SHP77 (cell line): ENCODE results near the gene KDM7A.
"Not testable (repeated sequence)": the region's sequence is repeated elsewhere in the genome, so short reads cannot be mapped to it uniquely, and the experiment has no call there.

Source experiments
- DNase-seq, 2 experiments: peaks; one replicate each; lab custom pipeline; 2025; lab: John Stamatoyannopoulos, UW

Gene KDM7A

DNA sequence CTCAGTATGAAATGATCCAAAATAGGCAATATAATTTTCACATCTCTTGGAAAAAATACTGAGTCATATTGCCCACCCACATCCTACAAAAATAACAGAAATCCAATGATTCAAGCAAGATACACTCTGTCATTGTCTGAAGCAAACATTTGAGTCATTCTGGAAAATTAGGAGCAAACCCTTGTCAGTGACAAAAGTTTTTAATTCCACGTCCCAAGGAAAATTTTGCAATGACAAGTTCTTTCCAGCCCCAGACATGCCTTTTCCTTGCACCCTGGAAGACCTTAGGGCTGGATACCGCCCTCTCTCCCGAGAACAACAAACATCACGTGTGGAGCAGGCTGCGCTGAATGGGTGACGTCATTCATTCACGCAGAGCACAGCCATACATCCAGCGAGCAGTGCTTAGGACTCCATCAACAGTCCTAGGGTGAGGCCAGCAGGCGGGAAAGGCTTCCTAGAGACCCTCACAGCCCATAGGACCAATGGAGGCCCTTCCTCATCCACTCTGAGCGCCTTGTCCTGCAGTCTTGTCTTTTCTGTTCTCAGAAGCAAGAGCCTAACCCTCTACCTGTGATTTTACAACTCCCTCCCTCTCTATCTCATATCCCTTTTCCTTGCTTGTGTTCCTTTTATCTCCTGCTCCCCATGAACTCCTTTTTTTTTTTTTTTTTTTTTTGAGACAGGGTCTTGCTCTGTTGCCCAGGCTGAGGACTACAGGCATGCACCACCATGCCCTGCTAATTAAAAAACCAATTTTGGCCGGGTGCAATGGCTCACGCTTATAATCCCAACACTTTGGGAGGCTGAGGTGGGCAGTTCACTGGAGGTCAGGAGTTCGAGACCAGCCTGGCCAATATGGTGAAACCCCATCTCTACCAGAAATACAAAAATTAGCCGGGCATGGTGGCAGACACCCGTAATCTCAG is 23.5 kb upstream of the KDM7A start:
- peak; percentile 72 to 85 for DNase-seq

DNA sequence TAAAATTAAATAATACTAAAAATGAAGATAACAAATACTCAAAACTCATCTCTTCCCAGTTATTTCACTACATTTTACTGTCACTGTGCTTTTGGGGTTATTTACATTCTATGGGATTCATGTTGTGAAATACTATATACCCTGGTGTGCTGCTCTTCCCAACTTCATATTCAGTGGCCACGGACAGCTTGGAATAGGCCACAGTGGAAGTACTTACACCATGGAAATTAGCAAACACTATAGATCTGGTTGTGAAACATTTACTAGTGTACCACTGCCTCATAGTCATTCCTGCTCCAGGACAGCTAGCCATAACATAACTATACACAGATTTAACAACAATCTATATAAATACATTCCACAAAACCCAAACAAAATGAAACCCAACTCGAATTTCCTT is 21.2 kb upstream of the KDM7A start:
- no peak for DNase-seq

DNA sequence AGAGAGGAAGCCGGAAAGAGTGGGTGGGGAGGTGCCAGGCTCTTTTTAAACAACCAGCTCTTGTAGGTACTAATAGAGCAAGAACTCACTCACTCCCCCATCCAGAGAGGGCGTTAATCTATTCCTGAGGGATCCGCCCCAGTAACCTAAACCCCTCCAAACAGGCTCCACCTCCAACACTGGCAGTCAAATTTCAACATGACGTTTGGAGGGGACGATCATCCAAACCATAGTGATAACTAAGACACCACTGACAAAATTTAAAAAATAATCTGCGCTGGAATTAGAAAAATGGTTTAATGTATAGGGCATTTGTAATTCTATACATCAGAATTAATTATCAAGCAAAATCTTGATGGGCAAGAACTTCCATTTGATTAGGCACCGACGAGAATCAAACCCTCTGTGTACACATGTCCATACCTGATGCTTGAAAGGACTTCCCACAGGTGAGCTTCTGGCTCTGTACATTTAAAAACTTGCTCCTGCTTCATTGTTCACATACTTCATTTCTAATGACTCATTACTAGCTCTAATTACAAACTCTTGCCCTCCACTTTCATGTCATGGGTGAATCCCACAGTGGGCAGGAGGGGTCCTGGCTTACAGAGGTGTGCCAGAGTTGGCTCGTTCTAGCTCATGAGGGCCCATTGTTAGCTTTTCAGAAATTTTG is 20.6 kb upstream of the KDM7A start:
- no peak for DNase-seq

DNA sequence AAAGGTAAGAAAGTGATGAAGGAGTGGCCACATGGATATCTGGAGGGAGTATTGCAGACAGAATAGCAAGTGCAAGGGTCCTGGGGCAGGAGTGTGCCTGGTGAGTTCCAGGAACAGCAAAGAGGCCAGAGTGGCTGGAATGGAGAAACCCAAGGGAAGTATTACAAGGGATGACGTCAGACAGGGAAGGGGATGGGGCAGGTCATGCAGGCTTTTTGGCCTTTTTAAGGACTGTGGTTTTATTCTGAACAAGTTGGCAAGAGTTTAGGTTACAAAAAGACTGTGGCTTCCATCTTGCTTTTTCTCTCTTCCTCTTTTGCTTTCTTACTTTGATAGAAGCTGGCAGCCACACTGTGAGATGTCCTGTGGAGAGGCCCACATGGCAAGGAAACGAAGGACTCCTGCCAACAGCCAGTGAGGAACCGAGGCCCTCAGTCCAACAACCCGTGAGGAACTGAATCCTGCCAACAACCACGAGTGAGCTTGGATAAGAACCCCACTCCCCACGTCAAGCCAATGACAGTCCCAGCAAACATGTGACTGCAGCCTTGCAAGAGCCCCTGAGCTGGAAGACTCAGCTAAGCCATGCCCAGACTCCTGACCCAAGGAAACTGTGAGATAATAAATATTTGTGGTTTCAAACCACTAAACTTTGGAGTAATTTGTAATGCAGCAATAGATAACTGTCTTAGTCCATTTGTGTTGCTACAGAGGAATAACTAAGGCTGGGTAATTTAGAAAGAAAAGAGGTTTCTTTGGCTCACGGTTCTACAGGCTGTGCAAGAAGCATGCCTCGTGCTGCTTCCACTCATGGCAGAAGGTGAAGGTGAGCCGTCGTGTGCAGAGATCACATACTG is 19.8 kb upstream of the KDM7A start:
- DNase-seq: no peak

DNA sequence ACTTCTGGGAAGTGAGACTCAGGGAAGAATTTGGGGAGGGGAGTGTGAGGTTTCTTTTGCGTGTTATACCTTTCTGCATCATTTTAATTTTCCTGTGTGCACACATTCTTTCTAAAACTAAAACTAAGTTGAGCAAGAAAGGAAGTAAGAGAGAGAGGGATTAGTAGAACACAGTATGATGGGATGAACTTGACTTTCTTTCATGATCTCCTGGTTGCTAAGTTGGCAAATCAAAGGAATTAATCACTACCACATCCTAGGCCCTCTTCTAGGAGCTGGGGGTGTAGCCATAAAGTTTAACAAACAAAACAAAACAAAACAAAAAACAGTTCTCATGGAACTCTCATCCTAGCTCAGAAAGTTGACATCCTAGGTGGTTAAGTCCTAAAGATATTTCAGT is 19.1 kb upstream of the KDM7A start:
- DNase-seq: no peak

DNA sequence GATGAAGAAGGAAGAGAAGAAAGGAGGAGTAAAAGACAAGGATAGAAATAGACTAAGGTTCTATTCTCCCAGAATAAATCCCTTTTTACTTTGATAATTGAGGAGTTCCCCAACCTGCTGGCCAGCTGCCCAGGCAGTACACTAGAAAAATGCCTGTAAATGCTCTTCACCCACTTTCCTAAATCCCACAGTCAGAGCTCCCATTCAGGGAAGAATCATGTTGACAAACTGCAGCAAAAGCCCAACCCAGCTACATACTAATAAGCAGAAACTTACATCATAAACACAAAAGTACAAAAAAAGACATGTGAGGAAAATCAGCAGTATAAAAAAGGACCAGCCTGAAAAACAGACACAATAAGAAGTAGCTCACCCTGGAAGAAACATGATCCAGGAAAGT is 15.8 kb upstream of the KDM7A start:
- DNase-seq: no peak

DNA sequence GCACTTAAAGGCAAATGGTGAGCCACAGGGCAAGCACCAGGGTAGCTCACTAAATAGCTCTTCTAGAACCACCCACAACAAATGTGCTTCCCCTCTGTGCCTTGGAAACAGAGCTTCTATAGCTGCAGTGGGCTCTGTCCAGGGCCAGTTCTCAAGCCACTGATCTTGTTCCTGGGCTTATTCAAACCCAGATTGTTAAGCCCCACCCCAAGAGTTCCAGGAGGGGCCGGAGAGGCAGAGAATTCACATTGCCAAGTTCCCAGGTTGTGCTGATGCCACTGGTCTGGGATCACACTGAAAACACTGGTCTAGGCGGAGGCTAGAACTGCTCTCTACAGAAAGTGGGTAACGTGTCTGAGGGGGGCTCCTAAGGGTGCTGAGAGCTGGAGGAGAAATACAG is 15.4 kb upstream of the KDM7A start:
- no peak for DNase-seq

DNA sequence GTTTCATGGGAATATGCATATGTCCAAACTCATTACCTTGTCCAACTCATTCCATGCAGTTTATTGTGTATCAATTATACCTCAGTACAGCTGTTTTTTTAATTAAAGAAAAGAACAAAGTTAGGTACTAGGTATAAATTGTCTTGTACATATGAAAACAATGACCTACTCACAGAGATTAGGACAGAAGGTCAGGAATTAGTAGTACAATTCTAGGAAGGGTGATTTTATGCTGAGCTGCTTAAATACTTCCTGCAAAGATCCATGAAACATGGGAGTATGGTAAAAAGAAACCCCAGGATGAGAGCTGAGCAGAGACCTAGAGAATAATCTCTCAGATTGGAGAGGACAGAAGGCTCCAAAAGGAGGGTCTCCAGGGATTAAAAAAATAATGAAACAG is 13.8 kb upstream of the KDM7A start:
- DNase-seq: no peak

DNA sequence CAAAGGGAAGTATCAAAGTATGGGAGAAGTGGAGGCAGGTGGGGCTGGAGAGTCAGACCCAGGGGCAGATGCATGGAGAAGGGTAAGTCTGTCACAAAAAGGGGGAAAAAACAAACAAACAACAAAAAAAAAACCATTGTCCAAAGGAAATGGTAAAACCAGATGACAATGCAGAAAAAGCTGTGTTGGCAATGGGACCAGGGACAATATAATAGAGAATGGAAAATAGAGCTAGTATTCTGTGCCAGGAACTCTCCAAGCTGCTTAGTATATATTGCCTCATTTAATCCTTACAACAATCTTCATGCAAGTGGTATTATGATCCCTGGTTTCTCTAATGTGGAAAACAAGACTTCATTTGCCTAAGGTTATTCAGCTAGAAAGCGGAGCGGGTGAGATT is 13.1 kb upstream of the KDM7A start:
- DNase-seq: no peak

DNA sequence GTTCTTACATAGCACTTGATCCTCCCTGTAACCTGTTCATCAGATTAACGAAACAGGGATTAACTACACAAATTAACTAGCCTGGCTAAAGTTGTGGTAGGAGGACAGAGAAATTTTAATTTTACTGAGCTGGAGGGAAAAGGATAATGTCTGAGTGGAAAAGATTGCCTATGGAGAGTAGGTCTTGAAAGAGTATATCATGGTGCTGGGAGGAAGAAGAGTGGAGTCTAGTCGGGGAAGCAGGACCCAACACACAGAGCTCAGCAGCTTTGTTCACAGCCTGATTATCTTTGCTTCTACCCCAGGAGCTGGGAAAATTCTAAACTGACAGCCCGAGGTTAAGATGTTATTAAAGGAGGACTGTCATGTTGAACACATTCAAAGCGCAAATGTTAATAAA is 6.1 kb upstream of the KDM7A start:
- no peak for DNase-seq

DNA sequence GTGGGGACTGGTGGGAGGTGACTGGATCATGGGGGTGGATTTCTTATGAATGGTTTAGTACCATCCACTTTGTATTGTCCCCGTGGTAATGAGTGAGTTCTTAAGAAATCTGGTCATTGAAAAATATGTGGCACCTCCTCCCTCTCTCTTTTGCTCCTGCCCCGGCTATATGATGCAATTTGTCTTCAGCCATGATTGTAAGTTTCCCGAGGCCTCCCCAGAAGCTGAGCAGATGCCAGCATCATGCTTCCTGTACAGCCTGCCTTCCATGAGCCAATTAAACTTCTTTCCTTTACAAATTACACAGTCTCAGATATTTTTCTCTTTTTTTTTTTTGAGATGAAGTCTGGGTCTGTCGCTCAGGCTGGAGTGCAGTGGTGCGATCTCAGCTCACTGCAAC is 2.6 kb upstream of the KDM7A start:
- no peak for DNase-seq

DNA sequence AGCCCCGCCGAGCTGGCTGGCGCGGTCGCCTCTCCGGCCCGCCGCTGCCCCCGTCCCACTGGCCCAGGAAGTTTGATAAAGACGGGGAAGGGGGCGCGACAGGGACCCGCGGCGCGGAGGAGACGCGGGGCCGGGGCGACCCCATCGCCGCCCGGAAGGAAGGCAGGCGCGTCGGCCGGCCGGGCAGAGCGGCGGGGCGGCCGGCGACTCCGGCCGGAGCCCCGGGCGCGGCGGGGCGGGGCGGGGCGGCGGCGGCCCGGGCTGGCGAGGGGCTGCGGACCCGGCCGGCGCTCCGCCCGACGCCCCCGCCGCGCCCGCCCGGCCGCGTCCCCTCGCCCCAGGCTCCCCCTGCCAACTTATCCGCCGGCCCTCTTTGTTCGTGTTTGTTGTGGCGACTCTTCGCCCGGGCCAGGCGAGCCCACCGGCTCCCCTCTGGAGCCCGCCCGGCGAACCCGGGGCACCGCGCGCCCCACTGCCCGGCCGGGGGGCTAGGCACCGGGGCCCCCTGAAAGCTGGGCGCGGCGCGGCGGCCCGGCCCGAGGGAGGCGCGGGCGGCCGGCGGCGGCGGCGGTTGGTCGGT is 571 bp downstream of the KDM7A start:
- DNase-seq: no peak

DNA sequence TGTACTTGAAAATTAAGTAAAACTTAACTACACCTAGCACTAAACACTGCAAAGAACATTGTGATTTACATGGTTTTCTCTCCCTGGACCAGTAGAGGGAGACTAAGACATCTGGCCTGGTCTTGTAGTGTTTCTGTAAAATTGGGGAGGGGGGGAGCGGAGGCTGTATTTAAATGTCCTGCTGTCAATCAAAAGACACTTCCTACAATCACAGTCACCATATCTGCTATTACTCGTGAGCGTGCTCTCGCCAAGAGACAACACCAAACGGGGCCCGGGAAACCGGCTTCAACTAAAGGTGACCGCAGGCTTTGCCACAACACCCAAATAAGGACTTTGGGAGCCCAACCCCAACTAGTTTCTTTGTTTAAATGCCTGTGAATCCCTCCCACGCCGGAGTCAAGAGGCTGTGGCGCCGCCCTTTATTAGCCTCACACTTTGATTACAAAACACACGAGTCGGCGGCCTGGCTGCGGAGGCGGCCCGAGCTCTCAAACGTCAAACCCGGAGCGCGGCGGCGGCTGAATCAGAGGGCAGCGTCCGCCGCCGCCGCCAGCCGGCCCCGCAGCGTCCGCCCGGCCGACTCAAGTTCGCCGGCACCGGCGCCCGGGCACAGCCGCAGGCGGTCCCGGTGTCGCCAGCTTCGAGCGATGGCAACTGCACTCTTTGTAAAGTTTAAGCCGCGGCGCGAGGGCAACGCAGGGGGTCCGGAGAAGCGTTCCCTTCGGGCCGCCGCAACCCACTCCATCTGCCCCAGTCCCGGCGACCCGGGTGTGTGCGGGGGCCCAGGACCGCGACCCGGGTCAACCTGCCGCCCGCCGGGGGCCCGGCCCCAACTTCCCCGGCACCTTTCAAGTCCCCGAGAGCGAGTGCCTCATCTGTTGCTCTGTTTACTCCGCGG is 1.3 kb downstream of the KDM7A start:
- DNase-seq: peak; percentile 86 to 90

DNA sequence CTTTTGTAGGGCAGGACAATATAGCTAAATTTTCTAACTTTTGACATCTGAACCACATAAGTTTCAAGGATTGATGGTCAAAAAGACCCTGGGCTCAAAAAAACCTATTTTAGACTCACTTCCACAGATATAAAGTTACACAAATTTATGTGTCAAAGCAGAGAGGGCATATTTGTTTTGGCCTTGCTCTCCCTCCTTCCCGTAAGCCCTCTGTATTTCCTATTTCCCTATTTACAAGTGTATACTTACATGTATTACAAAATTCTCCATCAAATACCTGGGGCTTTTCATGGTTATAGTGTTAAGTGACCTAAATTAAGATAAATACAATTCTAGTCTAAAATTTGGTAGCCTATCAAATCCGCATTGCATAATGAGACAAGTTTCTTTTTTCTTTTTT is 2.6 kb downstream of the KDM7A start:
- no peak for DNase-seq

DNA sequence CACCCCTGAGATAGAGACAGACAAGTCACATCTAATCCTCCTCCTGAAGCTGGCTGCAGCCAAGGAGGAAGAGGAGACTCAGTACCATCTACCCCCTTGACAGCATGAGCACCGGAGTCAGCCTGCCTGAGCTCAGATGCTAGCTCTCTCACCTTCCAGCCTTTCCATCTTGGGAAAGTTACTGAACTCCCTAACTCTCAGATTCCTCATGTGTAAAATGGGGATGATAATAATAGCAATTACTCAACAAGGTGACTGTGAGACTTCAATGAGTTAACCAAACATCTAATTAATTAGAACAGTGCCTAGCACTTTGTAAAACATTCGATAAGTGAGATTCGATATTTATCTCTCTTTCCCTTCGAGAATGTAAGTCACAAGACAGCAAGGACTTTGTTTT is 6.4 kb downstream of the KDM7A start:
- no peak for DNase-seq

DNA sequence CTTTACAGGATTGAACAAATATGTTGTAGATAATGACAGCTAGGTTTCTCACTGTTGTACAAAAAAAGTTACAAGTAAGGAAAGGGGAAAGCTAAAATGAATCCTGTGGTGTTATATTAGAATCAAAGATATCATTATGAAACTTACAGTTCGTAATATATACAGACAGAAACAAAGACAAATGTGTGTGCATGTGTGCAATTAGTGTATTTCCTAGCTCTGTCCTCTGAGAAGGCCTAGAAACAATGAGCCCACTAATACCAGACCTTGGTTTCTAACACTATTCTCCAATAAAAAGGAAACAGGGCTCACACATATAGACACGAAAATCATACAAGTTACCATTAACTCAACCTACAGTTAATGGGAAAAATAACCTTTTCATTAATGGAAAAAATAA is 8.0 kb downstream of the KDM7A start:
- no peak for DNase-seq

DNA sequence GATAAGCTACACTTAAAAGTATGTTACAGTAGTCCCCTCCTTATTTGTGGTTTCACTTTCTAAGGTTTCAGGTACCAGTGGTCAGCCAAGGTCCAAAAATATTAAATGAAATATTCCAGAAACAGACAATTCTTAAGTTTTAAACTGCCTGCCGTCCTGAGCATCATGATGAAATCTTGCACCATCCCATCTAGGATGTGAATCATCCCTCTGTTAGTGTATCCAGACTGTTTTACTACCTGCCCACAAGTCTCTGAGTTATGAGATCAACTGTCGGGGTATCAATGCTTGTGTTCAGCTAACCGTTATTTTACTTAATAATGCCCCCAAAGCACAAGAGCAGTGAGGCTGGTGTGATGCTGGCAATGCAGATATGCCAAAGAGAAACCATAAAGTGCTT is 11.4 kb downstream of the KDM7A start:
- DNase-seq: no peak

DNA sequence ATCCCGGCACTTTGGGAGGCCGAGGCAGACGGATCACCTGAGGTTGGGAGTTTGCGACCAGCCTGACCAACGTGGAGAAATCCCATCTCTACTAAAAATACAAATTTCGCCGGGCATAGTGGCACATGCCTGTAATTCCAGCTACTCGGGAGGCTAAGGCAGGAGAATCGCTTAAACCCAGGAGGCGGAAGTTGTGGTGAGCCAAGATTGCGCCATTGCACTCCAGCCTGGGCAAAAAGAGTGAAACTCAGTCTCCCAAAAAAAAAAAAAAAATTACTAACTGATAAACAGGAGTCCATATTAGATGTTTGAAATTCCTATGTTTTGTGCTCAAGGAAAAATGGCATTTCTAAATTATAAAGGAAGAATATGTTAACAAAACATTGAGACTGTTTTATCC is 14.7 kb downstream of the KDM7A start:
- not testable (repeated sequence) for DNase-seq

DNA sequence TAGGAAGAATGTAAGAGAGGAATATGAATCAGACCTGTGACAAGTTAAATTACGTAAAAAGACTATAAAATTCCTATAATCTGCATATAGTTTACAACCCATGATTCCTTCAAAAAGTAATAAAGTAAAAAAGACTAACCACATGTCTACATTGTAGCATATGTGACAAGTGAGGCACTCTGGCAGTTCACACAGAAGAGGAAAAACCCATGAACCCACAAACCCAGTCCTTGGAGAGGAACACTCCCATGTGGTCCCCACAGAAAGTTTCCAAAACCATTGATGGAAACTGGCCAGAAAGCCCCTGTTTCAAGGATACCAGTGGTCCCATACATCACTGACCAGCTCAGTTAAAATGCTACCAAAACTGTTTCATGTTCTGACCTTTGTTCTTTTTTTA is 15.7 kb downstream of the KDM7A start:
- DNase-seq: no peak

DNA sequence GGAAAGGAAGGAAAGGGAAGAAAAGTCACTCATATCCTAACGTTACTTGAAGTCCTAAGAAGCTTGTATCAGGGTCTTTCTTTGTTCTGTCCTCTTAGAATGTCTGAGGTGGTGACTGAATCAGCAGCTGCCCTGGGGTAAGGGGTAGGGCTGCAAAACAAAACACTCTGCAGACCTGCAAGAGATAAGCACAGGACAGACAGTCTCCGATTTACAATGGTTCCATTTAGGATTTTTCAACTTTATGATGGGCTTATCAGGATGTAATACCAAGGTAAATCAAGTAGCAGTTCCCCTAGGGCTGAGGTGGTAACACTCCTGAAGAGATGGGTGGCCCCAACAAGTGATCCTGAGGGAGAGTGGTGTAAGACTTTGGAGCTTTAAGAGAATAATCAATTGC is 16.5 kb downstream of the KDM7A start:
- no peak for DNase-seq

DNA sequence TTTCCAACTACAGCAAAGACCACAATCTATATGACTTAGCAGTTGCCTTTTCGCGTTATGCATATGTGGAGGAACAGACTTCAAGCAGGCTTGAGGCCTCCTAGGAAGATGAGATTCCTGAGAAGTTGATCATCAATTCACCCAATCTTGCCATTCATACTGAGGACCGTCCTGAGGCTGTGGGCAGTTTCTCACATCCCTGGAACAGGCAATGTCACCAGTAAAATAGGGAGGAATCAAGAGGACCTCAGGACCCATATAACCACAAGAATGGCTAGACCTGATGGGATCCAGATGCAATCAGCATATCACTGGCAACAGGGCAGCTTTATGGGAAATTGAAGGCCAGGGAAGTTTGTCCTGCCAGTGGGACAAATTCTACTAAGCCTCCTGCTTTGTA is 17.3 kb downstream of the KDM7A start:
- no peak for DNase-seq
